Natural killer cell (primary cell): ENCODE data around the gene CHRNA3. TPM values are rescaled to one million over a fixed set of nuclear protein-coding genes. Genes with fewer than 3 reads are reported as not detected.

ENCODE experiments used
- ATAC-seq, 3 donors: fragments of 150-1000 bp in 2 of 3; fragments of 200-7000 bp in 1 of 3; cut with Tn5 transposase; 1 replicate in 1 of 3; 2 replicates in 2 of 3; pipeline ENCODE4 v1.10.0; 2021; ENCODE audit warnings: mild to moderate bottlenecking in 2 of 3, moderate library complexity in 2 of 3
- DNase-seq, 2 donors: peaks; one replicate each; pipeline versions ENCODE4 v3.0.0 to v3.0.0-alpha.2; 2013 to 2021; ENCODE audit warnings: mixed read lengths in 1 of 2
- H3K27ac ChIP-seq: one replicate; pipeline ENCODE4 v1.5.1; 2013; ENCODE audit warnings: mild to moderate bottlenecking, low read length
- H3K27me3 ChIP-seq: one replicate; pipeline ENCODE4 v1.6.1; 2013; ENCODE audit warnings: low read length; ENCODE audit not compliant: control insufficient read depth, insufficient read depth
- H3K36me3 ChIP-seq: one replicate; pipeline ENCODE4 v1.6.1; 2013; ENCODE audit warnings: low read length; ENCODE audit not compliant: control insufficient read depth, insufficient read depth
- H3K4me1 ChIP-seq: one replicate; pipeline ENCODE4 v1.6.1; 2013; ENCODE audit warnings: low read length; ENCODE audit not compliant: control insufficient read depth, insufficient read depth
- H3K4me3 ChIP-seq: one replicate; pipeline ENCODE4 v1.5.1; 2013; ENCODE audit warnings: low read length
- H3K9me3 ChIP-seq: one replicate; pipeline ENCODE4 v1.6.1; 2013; ENCODE audit warnings: low read length; ENCODE audit not compliant: control insufficient read depth, insufficient read depth
- H3K27ac Mint-ChIP-seq, 2 donors: one replicate each; pipeline ENCODE4 v1.8.0; 2022; ENCODE audit warnings: mild to moderate bottlenecking in 2 of 2, mixed read lengths in 2 of 2, moderate library complexity in 1 of 2
- H3K27me3 Mint-ChIP-seq, 2 donors: one replicate each; pipeline ENCODE4 v1.8.0; 2022; ENCODE audit warnings: low read depth in 2 of 2, mixed read lengths in 2 of 2
- H3K36me3 Mint-ChIP-seq: one replicate; pipeline ENCODE4 v1.8.0; 2022; ENCODE audit warnings: mixed read lengths
- H3K4me1 Mint-ChIP-seq, 2 donors: one replicate each; pipeline ENCODE4 v1.8.0; 2022; ENCODE audit warnings: mixed read lengths in 2 of 2
- H3K4me3 Mint-ChIP-seq: one replicate; pipeline ENCODE4 v1.8.0; 2022; ENCODE audit warnings: mild to moderate bottlenecking, moderate library complexity, mixed read lengths
- H3K9me3 Mint-ChIP-seq, 2 donors: one replicate each; pipeline ENCODE4 v1.8.0; 2022; ENCODE audit warnings: mixed read lengths in 2 of 2
- CTCF ChIP-seq: fragments of 200-600 bp; IDR thresholded peaks from one replicate; pipeline ENCODE4 v1.8.0; 2022; ENCODE audit warnings: antibody characterized with exemption
- WGBS: methylation state at CpG from one replicate; pipeline ENCODE4 v1.1.7; 2013; ENCODE audit warnings: missing lambda C conversion rate; ENCODE audit not compliant: insufficient coverage; 5-methylcytosine and 5-hydroxymethylcytosine counted together
- intact Hi-C: fragments of 100-400 bp; cut with micrococcal nuclease; formaldehyde crosslinking; loops from one replicate; pipeline ENCODE4 v1.14.2; 2022
- total RNA-seq, 4 donors: library from RNA; stranded (reverse); fragments of 120-200 nt in 1 of 4; gene quantifications; one replicate each; pipeline versions ENCODE4 v1.2.3 to v1.2.4, GENCODE V29; 2013 to 2022

Gene CHRNA3
- total RNA-seq, 3 donors from 2014 or later (not counting 1 experiment from before 2014, with no cell fraction given), result not detected

- no peak overlapping the region for H3K27ac Mint-ChIP-seq
- ATAC-seq, result no peak
- TF ChIP-seq CTCF, result no peak
Observed at GRCh38 chr15:78599189-78599588, 21.6 kb downstream of the CHRNA3 start.

DNA sequence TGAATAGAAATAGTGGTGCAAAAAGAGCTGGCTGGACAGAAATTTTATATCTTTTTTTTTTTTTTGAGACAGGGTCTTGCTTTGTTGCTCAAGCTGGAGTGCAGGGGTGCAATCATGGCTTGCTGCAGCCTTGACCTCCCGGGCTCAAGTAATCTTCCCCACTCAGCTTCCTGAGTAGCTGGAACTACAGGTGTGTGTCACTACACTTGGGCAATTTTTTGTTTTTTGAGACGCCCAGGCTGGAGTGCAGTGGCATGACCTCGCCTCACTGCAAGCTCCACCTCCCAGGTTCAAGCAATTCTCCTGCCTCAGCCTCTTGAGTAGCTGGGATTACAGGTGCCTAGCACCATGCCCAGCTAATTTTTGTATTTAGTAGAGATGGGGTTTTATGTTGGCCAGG is 22.4 kb downstream of the CHRNA3 start:
- Mint-ChIP-seq H3K27ac (no peak overlapping the region), H3K4me3 (no peak overlapping the region), H3K27me3 (peaks cover 5 to 8% of the 10 kb centered on the region in 2 donors), H3K4me1 (no peaks in the 10 kb centered on the region), H3K9me3 (no peaks in the 10 kb centered on the region), H3K36me3 (no peaks in the 10 kb centered on the region)
- TF ChIP-seq CTCF, result no peak
- ATAC-seq (no peak), DNase-seq (no peak)
- 76% methylated on average over 3 of the region's 3 CpGs for WGBS
- intact Hi-C loops, result no loop called here
- Histone ChIP-seq H3K27me3 (no peaks in the 10 kb centered on the region), H3K9me3 (no peaks in the 10 kb centered on the region), H3K36me3 (no peaks in the 10 kb centered on the region), H3K4me3 (no peak overlapping the region), H3K27ac (no peak overlapping the region), H3K4me1 (no peaks in the 10 kb centered on the region)

More at GRCh38 chr15:78599189-78599588, 21.6 kb downstream of the CHRNA3 start:
- Mint-ChIP-seq H3K4me3 (no peak overlapping the region), H3K4me1 (no peaks in the 10 kb centered on the region), H3K9me3 (no peaks in the 10 kb centered on the region), H3K36me3 (no peaks in the 10 kb centered on the region), H3K27me3 (peaks cover 5 to 14% of the 10 kb centered on the region in 2 donors)
- Histone ChIP-seq H3K4me3 (no peak overlapping the region), H3K27ac (no peak overlapping the region), H3K9me3 (no peaks in the 10 kb centered on the region), H3K36me3 (no peaks in the 10 kb centered on the region), H3K4me1 (no peaks in the 10 kb centered on the region), H3K27me3 (no peaks in the 10 kb centered on the region)
- no peak for DNase-seq
- intact Hi-C loops, result no loop called here

GRCh38 chr15:78597583-78597982 is 23.2 kb downstream of the CHRNA3 start:
- ATAC-seq (no peak), DNase-seq (no peak)
- no peak for TF ChIP-seq CTCF
- Histone ChIP-seq H3K9me3 (no peaks in the 10 kb centered on the region), H3K36me3 (no peaks in the 10 kb centered on the region), H3K4me1 (no peaks in the 10 kb centered on the region), H3K4me3 (no peak overlapping the region), H3K27ac (no peak overlapping the region), H3K27me3 (no peaks in the 10 kb centered on the region)
- H3K27me3 Mint-ChIP-seq, result peaks cover 2 to 8% of the 10 kb centered on the region in 2 donors
- intact Hi-C loops, result no loop called here
- no peaks in the 10 kb centered on the region for H3K36me3 Mint-ChIP-seq
- 83% methylated on average over 1 of the region's 1 CpG for WGBS
- no peak overlapping the region for H3K27ac Mint-ChIP-seq
- no peaks in the 10 kb centered on the region for H3K4me1 Mint-ChIP-seq
- H3K9me3 Mint-ChIP-seq, result no peaks in the 10 kb centered on the region
- H3K4me3 Mint-ChIP-seq, result no peak overlapping the region

DNA sequence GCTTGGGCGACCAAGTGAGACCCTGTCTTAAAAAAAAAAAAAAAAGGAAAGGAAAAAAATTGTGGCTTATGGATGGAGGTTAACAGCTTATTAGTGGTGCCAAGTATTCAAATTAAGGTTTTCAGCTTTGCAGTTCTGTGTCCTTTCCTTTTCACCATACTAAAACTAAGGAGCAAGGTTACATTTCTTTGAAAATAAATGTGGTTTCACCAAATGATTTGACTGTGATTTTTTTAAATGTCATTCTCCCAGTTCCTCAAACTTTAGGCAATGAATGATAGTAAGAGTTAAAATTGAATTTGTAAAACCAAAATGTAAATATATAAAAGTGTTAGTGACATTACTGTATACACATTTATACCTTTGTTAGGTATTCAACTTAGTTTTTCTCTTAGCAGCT is 45.9 kb downstream of the CHRNA3 start:
- WGBS, result 92% methylated on average over 1 of the region's 1 CpG
- H3K36me3 Mint-ChIP-seq, result no peaks in the 10 kb centered on the region

More for the DNA sequence above, 45.9 kb downstream of the CHRNA3 start:
- no peak for DNase-seq
- H3K4me1 Mint-ChIP-seq, result no peaks in the 10 kb centered on the region
- Histone ChIP-seq H3K27me3 (no peaks in the 10 kb centered on the region), H3K4me1 (no peaks in the 10 kb centered on the region), H3K27ac (no peak overlapping the region), H3K36me3 (no peaks in the 10 kb centered on the region), H3K9me3 (no peaks in the 10 kb centered on the region), H3K4me3 (no peak overlapping the region)
- intact Hi-C loops, result no loop called here
- ATAC-seq, result no peak
- H3K27me3 Mint-ChIP-seq, result peaks cover 4 to 8% of the 10 kb centered on the region in 2 donors
- no peak overlapping the region for H3K27ac Mint-ChIP-seq
- no peak for TF ChIP-seq CTCF
- H3K4me3 Mint-ChIP-seq, result no peak overlapping the region
- H3K9me3 Mint-ChIP-seq, result no peaks in the 10 kb centered on the region
